Suprapubic skin (tissue), 4 donors: ENCODE data around the gene GLA.

ENCODE experiments used
- EP300 ChIP-seq: sonication (generic); formaldehyde crosslinking; IDR thresholded peaks from one replicate; pipeline ENCODE4 v1.6.1; 2017; ENCODE audit warnings: antibody characterized with exemption
- POLR2A ChIP-seq, 2 donors: fragments of 450-650 bp; IDR thresholded peaks; one replicate each; pipeline ENCODE4 v1.6.1; 2017; ENCODE audit warnings: antibody characterized with exemption in 2 of 2, mild to moderate bottlenecking in 2 of 2, moderate library complexity in 2 of 2
- POLR2AphosphoS5 ChIP-seq, 3 donors: sonication (generic); formaldehyde crosslinking; IDR thresholded peaks; one replicate each; pipeline ENCODE4 v1.6.1; 2017; ENCODE audit warnings: antibody characterized with exemption in 3 of 3
- TF ChIP-seq, protein P1 (sequence below), 2 donors: fragments of 200-600 bp in 1 of 2; fragments of 450-650 bp in 1 of 2; sonication (generic) in 1 of 2; IDR thresholded peaks; one replicate each; pipeline ENCODE4 v1.5.1; 2016 to 2019; ENCODE audit warnings: antibody characterized with exemption in 2 of 2, mild to moderate bottlenecking in 1 of 2, moderate library complexity in 1 of 2

DNA sequence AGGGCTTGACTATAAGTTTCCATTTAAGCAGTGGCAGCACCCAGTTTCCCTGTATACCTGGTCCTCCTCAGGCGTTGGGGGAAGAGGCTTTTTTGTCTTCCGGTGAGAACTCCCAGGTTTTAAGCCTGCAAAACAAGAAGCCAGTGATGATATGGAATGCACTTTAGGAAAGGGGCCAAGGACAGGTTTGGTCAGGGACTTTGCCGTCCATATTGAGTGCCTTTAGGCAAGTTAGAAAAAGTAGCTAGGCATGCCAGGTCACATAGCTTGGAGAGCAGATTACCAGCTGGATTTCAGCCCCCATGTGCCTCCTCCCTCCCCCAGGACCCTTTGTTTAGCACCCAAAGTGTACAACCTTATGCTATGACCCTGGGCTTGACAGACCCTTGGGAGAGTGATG lies 45.6 kb downstream of the GLA start:
- TF ChIP-seq, protein P1, sequence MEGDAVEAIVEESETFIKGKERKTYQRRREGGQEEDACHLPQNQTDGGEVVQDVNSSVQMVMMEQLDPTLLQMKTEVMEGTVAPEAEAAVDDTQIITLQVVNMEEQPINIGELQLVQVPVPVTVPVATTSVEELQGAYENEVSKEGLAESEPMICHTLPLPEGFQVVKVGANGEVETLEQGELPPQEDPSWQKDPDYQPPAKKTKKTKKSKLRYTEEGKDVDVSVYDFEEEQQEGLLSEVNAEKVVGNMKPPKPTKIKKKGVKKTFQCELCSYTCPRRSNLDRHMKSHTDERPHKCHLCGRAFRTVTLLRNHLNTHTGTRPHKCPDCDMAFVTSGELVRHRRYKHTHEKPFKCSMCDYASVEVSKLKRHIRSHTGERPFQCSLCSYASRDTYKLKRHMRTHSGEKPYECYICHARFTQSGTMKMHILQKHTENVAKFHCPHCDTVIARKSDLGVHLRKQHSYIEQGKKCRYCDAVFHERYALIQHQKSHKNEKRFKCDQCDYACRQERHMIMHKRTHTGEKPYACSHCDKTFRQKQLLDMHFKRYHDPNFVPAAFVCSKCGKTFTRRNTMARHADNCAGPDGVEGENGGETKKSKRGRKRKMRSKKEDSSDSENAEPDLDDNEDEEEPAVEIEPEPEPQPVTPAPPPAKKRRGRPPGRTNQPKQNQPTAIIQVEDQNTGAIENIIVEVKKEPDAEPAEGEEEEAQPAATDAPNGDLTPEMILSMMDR (IDR thresholded peaks at IDR 0.05): no peak
- no peak for TF ChIP-seq POLR2AphosphoS5 (IDR thresholded peaks at IDR 0.05)
- TF ChIP-seq POLR2A (IDR thresholded peaks at IDR 0.05): no peak
- TF ChIP-seq EP300: no peak
